IPS-15b (cell line): ENCODE measurements around the gene GRB10.

Source experiments
- H3K27me3 ChIP-seq: one replicate; pipeline ENCODE4 v1.6.1; 2013; ENCODE audit warnings: low read length; ENCODE audit not compliant: control insufficient read depth, insufficient read depth
- H3K36me3 ChIP-seq: one replicate; pipeline ENCODE4 v1.6.1; 2013; ENCODE audit warnings: low read length; ENCODE audit not compliant: control insufficient read depth, insufficient read depth
- H3K4me1 ChIP-seq: one replicate; pipeline ENCODE4 v1.6.1; 2013; ENCODE audit warnings: mild to moderate bottlenecking, low read length; ENCODE audit not compliant: control insufficient read depth, insufficient read depth
- H3K4me3 ChIP-seq: one replicate; pipeline ENCODE4 v1.5.1; 2013; ENCODE audit warnings: low read depth, low read length
- H3K9ac ChIP-seq: one replicate; pipeline ENCODE4 v1.6.1; 2013; ENCODE audit warnings: low read depth, mild to moderate bottlenecking, low read length
- H3K9me3 ChIP-seq: one replicate; pipeline ENCODE4 v1.6.1; 2013; ENCODE audit warnings: mild to moderate bottlenecking, low read length; ENCODE audit not compliant: control insufficient read depth, insufficient read depth

Gene GRB10

DNA sequence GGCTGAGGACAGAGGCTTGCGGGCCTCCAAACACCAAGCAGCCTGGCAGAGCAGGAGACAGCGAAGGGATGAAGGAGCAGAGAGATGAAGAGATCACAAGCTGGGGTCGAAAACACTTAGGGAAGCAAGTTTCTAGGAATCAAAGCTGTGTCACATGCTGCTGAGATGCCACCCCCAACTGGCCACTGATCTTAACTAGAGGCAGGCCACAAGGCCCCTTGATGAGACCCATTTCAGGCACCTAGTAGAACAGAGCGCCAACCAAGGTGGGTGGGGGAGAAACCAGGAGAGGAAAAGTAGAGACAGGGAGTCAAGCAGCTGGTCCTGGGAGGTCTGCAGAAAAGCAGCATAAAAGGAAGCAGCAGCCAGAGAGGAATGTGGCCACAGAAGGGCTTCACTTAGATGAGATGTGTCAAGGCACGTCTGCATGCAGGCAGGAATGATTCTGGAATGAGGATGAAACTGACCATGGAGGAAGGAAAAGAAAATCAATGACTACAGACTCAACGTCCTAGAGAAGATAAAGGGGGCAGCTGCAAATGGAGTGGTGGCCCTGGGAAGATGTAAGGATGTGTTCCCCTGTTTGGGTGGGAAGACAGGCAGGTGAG lies 132.5 kb downstream of the GRB10 start:
- Histone ChIP-seq H3K9ac (no peak overlapping the region), H3K9me3 (no peaks in the 10 kb centered on the region), H3K36me3 (no peaks in the 10 kb centered on the region), H3K27me3 (no peaks in the 10 kb centered on the region), H3K4me3 (no peak overlapping the region), H3K4me1 (no peaks in the 10 kb centered on the region)

DNA sequence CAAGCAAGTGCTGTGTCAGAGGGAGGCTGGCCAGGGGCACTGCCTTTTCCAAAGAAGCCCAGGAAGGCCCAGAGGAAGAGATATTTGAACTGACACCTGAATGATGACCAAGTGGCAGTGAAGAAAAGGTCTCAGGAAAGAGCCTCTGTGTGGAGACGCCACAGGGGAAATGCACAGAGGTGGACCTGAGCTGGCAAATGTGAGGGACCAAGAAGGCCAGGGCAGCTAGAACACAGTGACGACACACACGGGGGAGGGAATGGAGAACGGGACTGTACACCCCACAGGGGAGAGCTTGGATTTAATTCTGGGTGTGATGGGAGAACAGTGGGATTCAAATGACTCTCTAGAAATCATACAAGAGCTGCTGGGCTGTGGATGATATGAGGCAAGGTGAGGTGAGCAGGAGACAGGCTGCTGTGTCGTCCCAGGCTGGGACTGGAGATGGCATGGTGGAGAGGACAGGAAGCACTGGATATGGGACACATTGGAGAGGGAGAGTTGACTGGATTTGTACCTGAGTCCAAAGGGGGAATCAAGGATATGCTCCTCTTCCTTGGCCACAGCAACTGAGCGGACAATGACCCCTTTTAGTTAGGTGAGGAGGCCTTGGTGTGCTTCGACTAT lies 133.3 kb downstream of the GRB10 start:
- Histone ChIP-seq H3K9me3 (no peaks in the 10 kb centered on the region), H3K4me1 (no peaks in the 10 kb centered on the region), H3K27me3 (no peaks in the 10 kb centered on the region), H3K9ac (no peak overlapping the region), H3K4me3 (no peak overlapping the region), H3K36me3 (no peaks in the 10 kb centered on the region)

DNA sequence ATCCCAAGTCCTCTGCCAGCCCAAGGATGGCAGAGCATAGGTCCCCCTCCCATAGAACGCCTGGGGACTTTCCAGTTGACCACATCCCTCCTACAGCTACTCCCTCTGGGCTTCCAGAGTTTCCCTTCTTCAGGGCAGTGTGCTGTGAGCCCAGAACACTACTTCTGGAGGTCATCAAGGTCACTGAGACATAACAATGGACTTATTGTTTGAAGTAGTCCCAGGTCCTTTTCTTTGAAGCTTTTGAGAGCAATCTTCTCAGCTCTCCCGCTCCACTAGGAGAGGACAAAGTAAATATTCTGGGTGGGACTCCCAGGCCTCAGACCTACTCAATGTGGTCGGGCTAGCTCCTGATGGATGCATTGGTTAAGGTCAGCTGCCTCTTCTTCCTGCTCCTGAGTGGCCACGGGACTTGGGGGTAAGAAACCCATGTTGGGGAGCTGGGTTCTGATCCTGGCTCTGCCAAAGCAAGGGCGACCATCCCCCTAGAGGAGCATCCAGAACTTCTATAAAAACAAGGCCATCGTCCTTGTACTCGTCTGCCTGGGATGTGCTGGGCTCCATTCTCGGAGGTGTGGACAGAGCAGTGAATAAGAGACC lies 134.0 kb downstream of the GRB10 start:
- Histone ChIP-seq H3K36me3 (no peaks in the 10 kb centered on the region), H3K9me3 (no peaks in the 10 kb centered on the region), H3K4me3 (no peak overlapping the region), H3K27me3 (no peaks in the 10 kb centered on the region), H3K9ac (no peak overlapping the region), H3K4me1 (no peaks in the 10 kb centered on the region)

DNA sequence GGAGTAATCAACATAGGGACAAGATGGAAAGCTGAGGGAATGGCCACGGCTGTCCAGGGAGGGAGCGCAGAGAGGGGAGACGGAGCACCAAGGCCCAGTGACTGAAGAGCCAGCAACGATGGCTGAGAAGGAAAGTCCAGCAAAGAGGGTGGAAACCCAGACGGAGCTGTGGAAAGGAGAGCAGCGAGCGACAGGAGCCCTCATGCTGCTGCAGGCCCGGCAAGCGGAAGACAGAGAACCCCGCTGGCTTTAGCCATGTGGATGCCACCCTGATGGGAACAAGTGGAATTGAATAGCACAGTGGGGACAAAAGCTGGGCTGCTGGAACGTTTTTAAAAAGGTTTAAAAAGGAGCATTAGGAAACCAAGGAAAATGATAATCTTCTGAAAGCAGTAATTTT lies 134.6 kb downstream of the GRB10 start:
- Histone ChIP-seq H3K27me3 (no peaks in the 10 kb centered on the region), H3K4me3 (no peak overlapping the region), H3K36me3 (no peaks in the 10 kb centered on the region), H3K9ac (no peak overlapping the region), H3K4me1 (no peaks in the 10 kb centered on the region), H3K9me3 (no peaks in the 10 kb centered on the region)

DNA sequence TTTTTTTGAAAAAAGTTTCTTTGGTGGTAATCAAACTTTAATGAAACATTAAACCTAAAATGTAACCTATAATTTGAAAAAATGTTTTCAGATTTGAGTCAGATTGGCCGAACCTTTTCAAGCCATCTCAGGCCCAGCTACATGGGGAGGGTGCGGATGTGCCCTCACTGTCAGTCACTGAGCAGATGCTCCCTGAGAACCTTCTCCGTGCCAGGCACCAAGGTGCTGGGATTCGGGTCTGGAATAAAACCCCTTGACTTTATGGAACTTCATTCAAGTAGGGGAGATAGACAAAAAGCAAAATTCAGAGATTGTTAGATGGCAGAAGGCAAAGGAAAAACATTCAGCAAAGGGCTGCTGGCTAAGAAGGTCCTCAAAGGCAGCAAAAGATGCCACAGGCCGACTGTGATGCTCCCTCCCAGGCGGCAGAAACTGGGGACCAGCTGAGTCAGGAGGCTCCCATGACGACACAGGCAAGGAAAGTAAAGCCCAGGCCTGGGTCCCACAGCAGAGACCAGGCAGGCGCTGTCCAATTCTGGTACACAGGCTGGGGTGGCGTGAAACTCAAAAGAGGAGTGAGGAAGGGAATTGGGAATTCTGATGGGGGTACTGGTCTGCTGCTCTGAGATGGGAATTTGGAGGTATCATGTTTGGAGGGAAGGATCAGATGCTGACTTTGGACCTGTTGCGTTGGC lies 135.3 kb downstream of the GRB10 start:
- Histone ChIP-seq H3K4me3 (no peak overlapping the region), H3K27me3 (no peaks in the 10 kb centered on the region), H3K36me3 (no peaks in the 10 kb centered on the region), H3K4me1 (no peaks in the 10 kb centered on the region), H3K9me3 (no peaks in the 10 kb centered on the region), H3K9ac (no peak overlapping the region)

DNA sequence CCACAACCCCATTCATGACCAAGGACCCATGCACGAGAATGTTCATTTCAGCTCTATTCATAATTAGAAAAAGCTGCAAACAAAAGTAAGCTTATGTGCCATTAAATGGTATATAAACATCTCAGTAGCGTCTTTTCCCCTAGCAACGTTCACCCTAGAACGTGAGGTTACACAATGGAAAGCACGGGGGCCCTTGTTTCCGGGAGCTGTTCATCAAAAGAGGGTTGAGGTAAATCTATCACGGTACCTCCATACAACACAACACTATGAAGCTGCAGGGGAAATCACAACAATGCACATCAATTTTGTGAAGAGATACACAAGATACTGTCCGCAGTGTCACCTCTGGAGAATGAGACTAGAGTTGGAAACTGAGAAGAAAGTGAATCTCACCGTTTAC lies 136.6 kb downstream of the GRB10 start:
- H3K27me3 ChIP-seq = no peaks in the 10 kb centered on the region
- H3K36me3 ChIP-seq = no peaks in the 10 kb centered on the region
- no peak overlapping the region for H3K9ac ChIP-seq
- H3K4me1 ChIP-seq = peaks cover 4% of the 10 kb centered on the region
- no peaks in the 10 kb centered on the region for H3K9me3 ChIP-seq
- no peak overlapping the region for H3K4me3 ChIP-seq

DNA sequence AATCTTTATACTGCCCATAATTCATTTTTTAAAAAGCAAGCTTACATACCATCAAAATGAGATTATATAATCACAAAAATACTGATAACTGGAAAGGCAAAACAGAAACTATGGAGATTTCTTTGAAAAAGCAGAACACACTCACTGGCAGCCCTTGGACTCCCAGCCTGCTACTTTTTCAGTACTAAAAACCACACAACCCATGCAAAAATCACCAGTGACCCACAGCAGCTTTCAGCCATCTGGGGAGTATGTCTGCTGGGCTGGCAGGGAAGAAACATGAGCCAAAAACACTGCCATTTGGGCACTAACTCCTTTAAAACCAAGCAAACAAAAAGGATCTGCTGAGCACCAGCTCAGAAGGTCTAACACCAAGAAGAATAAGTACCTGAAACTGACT lies 137.5 kb downstream of the GRB10 start:
- H3K36me3 ChIP-seq = no peaks in the 10 kb centered on the region
- no peak overlapping the region for H3K9ac ChIP-seq
- no peaks in the 10 kb centered on the region for H3K27me3 ChIP-seq
- H3K4me3 ChIP-seq = no peak overlapping the region
- peaks cover 4% of the 10 kb centered on the region for H3K4me1 ChIP-seq
- H3K9me3 ChIP-seq = no peaks in the 10 kb centered on the region

DNA sequence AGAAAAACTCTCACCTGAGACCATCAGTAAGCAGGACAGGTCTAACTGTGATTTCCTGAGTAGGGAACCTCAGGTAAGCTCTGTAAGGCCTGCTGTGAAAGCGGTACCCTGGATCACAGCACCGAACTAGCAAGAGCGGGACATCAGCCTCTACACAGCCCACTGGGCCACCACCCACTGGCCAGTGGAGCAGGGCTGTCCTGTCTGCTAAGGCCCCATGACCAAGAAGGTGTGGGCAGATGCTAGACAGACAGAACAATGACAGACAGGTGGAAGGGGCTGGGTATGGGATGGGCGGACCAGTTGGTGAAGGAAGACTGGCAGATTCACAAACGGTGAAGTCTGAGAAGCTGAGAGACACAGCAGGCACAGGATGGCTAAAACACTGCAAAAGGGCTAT lies 138.1 kb downstream of the GRB10 start:
- no peak overlapping the region for H3K4me3 ChIP-seq

DNA sequence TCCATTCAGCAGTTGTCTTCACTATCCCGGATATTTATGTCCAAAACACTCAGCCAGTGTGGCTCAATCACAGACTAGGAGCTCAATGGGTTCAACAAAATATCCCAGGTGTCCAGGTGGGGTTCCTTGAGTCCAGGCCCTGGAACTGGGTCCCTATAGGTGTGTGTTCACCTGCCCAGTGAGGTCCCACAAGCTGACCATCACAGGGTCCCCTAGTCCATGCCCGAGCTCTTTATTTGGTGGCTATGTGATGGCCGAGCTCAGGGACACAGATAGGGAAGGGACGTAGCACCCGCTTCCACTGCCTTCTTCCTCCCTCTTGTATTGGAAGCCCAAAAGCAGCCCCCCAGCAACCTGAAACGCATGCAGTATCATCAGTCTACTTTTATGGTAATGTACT lies 138.6 kb downstream of the GRB10 start:
- H3K27me3 ChIP-seq = no peaks in the 10 kb centered on the region
- H3K4me1 ChIP-seq = peaks cover 4% of the 10 kb centered on the region
- no peaks in the 10 kb centered on the region for H3K36me3 ChIP-seq
- no peak overlapping the region for H3K4me3 ChIP-seq
- no peaks in the 10 kb centered on the region for H3K9me3 ChIP-seq
- no peak overlapping the region for H3K9ac ChIP-seq

More for the DNA sequence above, 138.1 kb downstream of the GRB10 start:
- no peaks in the 10 kb centered on the region for H3K36me3 ChIP-seq
- no peak overlapping the region for H3K9ac ChIP-seq
- peaks cover 4% of the 10 kb centered on the region for H3K4me1 ChIP-seq
- no peaks in the 10 kb centered on the region for H3K9me3 ChIP-seq
- no peaks in the 10 kb centered on the region for H3K27me3 ChIP-seq

DNA sequence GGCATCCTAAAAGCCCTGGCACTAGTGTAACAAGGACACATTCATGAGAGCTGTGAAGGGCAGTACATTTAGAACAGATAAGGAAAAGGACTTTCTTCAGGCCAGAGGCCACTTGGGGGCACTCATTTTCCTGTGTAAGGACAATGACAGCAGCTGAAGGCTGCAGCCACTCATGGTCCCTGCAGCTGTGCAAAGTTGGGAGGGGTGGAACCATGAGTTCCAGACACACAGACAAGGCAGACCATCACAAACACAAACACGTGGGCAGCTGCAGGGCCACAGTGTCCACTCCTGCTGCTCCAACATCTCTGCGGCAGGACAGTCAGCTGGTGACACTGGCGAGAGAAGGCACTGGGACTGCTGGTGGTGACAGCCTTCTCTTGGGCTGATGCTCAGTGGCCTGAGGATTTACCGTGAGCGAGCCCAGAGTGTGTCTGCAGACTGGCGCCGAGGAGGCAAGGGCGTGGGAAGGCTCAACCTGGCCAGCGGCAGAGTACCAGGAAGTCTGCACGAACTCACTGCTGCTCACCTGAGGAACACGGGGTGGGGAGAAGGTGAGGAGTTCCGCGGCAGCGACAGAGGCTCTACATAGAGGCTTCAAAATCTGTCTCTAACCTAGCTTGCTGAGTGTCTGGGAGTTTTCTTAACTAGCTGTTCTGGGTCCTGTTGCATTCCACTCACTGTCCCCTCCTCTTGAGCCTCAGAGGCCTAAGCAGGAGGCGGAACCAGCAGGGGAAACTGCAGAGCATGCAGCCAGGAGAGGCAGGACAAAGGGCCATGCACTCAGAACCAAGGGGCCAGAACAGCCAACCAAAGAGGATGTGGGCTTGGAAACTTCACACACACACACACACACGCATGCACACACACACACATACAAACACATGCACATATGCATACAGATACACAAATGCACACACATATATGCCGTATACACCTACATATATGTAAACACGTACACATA lies 141.0 kb downstream of the GRB10 start:
- Histone ChIP-seq H3K27me3 (no peaks in the 10 kb centered on the region), H3K4me3 (no peak overlapping the region), H3K9ac (no peak overlapping the region), H3K9me3 (no peaks in the 10 kb centered on the region), H3K36me3 (no peaks in the 10 kb centered on the region), H3K4me1 (peaks cover 4% of the 10 kb centered on the region)

DNA sequence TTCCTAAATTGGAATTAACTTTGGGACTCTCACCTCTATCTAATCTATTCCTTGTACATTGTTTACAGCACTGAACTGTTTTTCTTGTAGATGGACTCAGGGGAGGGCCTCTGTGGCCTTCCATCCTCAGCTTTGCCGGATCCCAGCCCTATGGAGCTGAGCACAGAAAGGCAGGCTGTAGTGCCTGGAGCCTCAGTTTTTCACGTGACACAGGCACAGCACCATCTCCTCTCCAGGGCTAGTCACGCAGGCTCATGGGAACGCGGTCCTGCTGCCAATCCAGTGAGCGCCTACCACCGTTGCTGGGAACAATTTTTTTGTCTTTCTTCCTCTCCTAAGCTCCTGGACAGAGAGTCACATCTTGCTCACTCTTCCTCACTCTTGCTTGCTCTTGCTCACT lies 141.9 kb downstream of the GRB10 start:
- Histone ChIP-seq H3K27me3 (no peaks in the 10 kb centered on the region), H3K4me1 (peaks cover 4% of the 10 kb centered on the region), H3K9me3 (no peaks in the 10 kb centered on the region), H3K9ac (no peak overlapping the region), H3K4me3 (no peak overlapping the region), H3K36me3 (no peaks in the 10 kb centered on the region)
